HL-60 (cell line): ENCODE results near the gene MPV17L2.

Experiments
- POLR2AphosphoS5 ChIP-seq: IDR thresholded peaks from 2 replicates; pipeline ENCODE4 v1.6.1; 2012; ENCODE audit warnings: low read depth
- SPI1 ChIP-seq: IDR thresholded peaks from 2 replicates; pipeline ENCODE4 v1.6.1; 2012; ENCODE audit warnings: low read depth, mild to moderate bottlenecking, borderline replicate concordance
- TF ChIP-seq, protein P1 (sequence below): IDR thresholded peaks from one replicate; pipeline ENCODE4 v1.5.1; 2011; ENCODE audit warnings: low read length, control low read depth, inconsistent platforms; ENCODE audit not compliant: insufficient read depth
- TF ChIP-seq, protein P2 (sequence below): IDR thresholded peaks from 2 replicates; pipeline ENCODE4 v1.6.1; 2012; ENCODE audit warnings: low read depth; ENCODE audit not compliant: insufficient replicate concordance

- TF ChIP-seq, protein P1, sequence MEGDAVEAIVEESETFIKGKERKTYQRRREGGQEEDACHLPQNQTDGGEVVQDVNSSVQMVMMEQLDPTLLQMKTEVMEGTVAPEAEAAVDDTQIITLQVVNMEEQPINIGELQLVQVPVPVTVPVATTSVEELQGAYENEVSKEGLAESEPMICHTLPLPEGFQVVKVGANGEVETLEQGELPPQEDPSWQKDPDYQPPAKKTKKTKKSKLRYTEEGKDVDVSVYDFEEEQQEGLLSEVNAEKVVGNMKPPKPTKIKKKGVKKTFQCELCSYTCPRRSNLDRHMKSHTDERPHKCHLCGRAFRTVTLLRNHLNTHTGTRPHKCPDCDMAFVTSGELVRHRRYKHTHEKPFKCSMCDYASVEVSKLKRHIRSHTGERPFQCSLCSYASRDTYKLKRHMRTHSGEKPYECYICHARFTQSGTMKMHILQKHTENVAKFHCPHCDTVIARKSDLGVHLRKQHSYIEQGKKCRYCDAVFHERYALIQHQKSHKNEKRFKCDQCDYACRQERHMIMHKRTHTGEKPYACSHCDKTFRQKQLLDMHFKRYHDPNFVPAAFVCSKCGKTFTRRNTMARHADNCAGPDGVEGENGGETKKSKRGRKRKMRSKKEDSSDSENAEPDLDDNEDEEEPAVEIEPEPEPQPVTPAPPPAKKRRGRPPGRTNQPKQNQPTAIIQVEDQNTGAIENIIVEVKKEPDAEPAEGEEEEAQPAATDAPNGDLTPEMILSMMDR, result no peak
- TF ChIP-seq, protein P2, sequence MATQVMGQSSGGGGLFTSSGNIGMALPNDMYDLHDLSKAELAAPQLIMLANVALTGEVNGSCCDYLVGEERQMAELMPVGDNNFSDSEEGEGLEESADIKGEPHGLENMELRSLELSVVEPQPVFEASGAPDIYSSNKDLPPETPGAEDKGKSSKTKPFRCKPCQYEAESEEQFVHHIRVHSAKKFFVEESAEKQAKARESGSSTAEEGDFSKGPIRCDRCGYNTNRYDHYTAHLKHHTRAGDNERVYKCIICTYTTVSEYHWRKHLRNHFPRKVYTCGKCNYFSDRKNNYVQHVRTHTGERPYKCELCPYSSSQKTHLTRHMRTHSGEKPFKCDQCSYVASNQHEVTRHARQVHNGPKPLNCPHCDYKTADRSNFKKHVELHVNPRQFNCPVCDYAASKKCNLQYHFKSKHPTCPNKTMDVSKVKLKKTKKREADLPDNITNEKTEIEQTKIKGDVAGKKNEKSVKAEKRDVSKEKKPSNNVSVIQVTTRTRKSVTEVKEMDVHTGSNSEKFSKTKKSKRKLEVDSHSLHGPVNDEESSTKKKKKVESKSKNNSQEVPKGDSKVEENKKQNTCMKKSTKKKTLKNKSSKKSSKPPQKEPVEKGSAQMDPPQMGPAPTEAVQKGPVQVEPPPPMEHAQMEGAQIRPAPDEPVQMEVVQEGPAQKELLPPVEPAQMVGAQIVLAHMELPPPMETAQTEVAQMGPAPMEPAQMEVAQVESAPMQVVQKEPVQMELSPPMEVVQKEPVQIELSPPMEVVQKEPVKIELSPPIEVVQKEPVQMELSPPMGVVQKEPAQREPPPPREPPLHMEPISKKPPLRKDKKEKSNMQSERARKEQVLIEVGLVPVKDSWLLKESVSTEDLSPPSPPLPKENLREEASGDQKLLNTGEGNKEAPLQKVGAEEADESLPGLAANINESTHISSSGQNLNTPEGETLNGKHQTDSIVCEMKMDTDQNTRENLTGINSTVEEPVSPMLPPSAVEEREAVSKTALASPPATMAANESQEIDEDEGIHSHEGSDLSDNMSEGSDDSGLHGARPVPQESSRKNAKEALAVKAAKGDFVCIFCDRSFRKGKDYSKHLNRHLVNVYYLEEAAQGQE, result no peak
- TF ChIP-seq POLR2AphosphoS5 (no peak), SPI1 (no peak)
Observed at GRCh38 chr19:18245297-18245696, 52.3 kb downstream of the MPV17L2 start.
